ENCODE data around the gene RLN1.
"Not testable (repeated sequence)": the region's sequence is repeated elsewhere in the genome, so short reads cannot be mapped to it uniquely, and the experiment has no call there.

RLN1 gene

GRCh38 chr9:5321601-5322000, 18.1 kb downstream of the RLN1 start:
- DNase-seq (ENCODE audit: low spot score) = not testable (repeated sequence)

GRCh38 chr9:5321058-5321457, 18.6 kb downstream of the RLN1 start:
- DNase-seq (ENCODE audit: low spot score) = peak; percentile 47

- DNase-seq (ENCODE audit: low spot score) = not testable (repeated sequence)
Measured at GRCh38 chr9:5316406-5316805, 23.3 kb downstream of the RLN1 start.

GRCh38 chr9:5315187-5315923, 24.3 kb downstream of the RLN1 start:
- DNase-seq (ENCODE audit: low spot score) = peak; percentile 4

GRCh38 chr9:5310851-5311250, 28.8 kb downstream of the RLN1 start:
- no peak for DNase-seq (ENCODE audit: low spot score)

- no peak for DNase-seq (ENCODE audit: low spot score)
Measured at GRCh38 chr9:5305741-5306140, 33.9 kb downstream of the RLN1 start.

GRCh38 chr9:5303840-5304795, 35.6 kb downstream of the RLN1 start, which contains the start of gene RLN2:
RLN2 (minus strand) TSS chr9:5304716; CDS start chr9:5304580, 136 bp downstream.
- not testable (repeated sequence) for DNase-seq (ENCODE audit: low spot score)

- no peak for DNase-seq (ENCODE audit: low spot score)
Measured at GRCh38 chr9:5301544-5301943, 38.1 kb downstream of the RLN1 start.

- no peak for DNase-seq (ENCODE audit: low spot score)
Measured at GRCh38 chr9:5292141-5292540, 47.5 kb downstream of the RLN1 start.

- DNase-seq (ENCODE audit: low spot score) = no peak
Measured at GRCh38 chr9:5288591-5288990, 51.1 kb downstream of the RLN1 start.

GRCh38 chr9:5286262-5286661, 53.4 kb downstream of the RLN1 start:
- DNase-seq (ENCODE audit: low spot score) = no peak
